ENCODE measurements around the gene MECP2.

The MECP2 gene

GRCh38 chrX:154135458-154136229 lies 38.1 kb upstream of the MECP2 start:
- Histone ChIP-seq H3K27ac (replicated peaks) (no peak overlapping the region), H3K27me3 (ENCODE audit: insufficient read depth, poor library complexity, severe bottlenecking) (peaks cover 3% of the 10 kb centered on the region), H3K4me3 (replicated peaks; ENCODE audit: insufficient read depth, low read length) (no peak overlapping the region)
- DNase-seq (ENCODE audit: low read depth in 1 of 2, low spot score in 1 of 2) = no peak
- TF ChIP-seq SPI1 (IDR thresholded peaks at IDR 0.05; ENCODE audit: borderline replicate concordance, low read depth) (no peak), CTCF (IDR thresholded peaks at IDR 0.05; ENCODE audit: insufficient read depth, low read length) (no peak), POLR2AphosphoS5 (IDR thresholded peaks at IDR 0.05; ENCODE audit: low read depth) (no peak), REST (IDR thresholded peaks at IDR 0.05; ENCODE audit: insufficient replicate concordance, low read depth) (no peak), GABPA (IDR thresholded peaks at IDR 0.05; ENCODE audit: low read depth) (no peak)

- no peak overlapping the region for H3K4me3 ChIP-seq (replicated peaks; ENCODE audit: insufficient read depth, low read length)
- peaks cover 3% of the 10 kb centered on the region for H3K27me3 ChIP-seq (ENCODE audit: insufficient read depth, poor library complexity, severe bottlenecking)
- TF ChIP-seq SPI1 (IDR thresholded peaks at IDR 0.05; ENCODE audit: borderline replicate concordance, low read depth) (no peak), REST (IDR thresholded peaks at IDR 0.05; ENCODE audit: insufficient replicate concordance, low read depth) (no peak), GABPA (IDR thresholded peaks at IDR 0.05; ENCODE audit: low read depth) (no peak), POLR2AphosphoS5 (IDR thresholded peaks at IDR 0.05; ENCODE audit: low read depth) (no peak), CTCF (IDR thresholded peaks at IDR 0.05; ENCODE audit: insufficient read depth, low read length) (no peak)
- DNase-seq (ENCODE audit: low read depth in 1 of 2, low spot score in 1 of 2) = no peak
- no peak overlapping the region for H3K27ac ChIP-seq (replicated peaks)
These were observed 34.8 kb upstream of the MECP2 start for GRCh38 chrX:154132366-154132765.

DNA sequence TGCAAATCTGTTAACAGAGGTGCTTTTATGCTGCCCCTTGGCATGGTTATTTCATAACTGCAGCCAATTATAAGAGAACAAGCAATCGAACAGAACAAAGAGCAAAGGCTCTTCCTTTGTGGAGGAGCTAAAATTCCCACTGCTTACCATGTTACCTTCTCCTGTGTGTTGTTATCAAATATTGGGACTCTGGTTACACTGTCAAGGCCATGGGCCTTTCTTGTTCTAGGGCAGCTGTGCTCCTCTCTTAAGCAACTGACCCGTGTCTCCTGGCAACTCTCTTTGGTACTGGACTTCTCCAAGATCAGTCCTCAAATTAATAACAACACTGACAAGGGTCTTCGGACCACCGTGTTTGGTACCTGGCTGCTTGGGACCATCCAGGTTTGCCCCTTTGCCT lies 34.4 kb upstream of the MECP2 start:
- peaks cover 3% of the 10 kb centered on the region for H3K27me3 ChIP-seq (ENCODE audit: insufficient read depth, poor library complexity, severe bottlenecking)
- DNase-seq (ENCODE audit: low read depth in 1 of 2, low spot score in 1 of 2) = no peak
- TF ChIP-seq POLR2AphosphoS5 (IDR thresholded peaks at IDR 0.05; ENCODE audit: low read depth) = no peak

DNA sequence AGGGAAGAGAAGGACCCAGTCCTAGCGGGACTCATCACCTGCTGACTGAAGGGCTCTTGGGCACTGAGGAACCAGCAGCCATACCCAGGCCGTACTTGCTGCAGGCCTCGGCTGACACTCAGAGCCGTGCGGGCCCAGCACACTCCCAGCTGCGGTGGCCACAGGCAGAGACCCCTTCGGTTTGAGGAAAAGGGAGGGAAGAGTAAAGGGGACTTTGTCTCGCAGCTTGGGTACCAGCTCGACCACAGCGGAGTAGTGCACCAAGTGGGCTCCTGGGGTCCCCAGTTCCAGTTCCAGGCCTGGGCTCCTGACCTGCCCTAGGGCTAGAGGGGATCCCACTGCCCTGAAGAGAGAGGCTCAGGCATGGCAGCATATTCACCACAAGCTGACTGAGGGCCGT lies 28.6 kb upstream of the MECP2 start:
- no peaks in the 10 kb centered on the region for H3K27me3 ChIP-seq (ENCODE audit: insufficient read depth, poor library complexity, severe bottlenecking)
- no peak overlapping the region for H3K4me3 ChIP-seq (replicated peaks; ENCODE audit: insufficient read depth, low read length)
- no peak overlapping the region for H3K27ac ChIP-seq (replicated peaks)
- no peak for DNase-seq (ENCODE audit: low read depth in 1 of 2, low spot score in 1 of 2)
- TF ChIP-seq CTCF (IDR thresholded peaks at IDR 0.05; ENCODE audit: insufficient read depth, low read length) (no peak), REST (IDR thresholded peaks at IDR 0.05; ENCODE audit: insufficient replicate concordance, low read depth) (no peak), GABPA (IDR thresholded peaks at IDR 0.05; ENCODE audit: low read depth) (no peak), POLR2AphosphoS5 (IDR thresholded peaks at IDR 0.05; ENCODE audit: low read depth) (no peak), SPI1 (IDR thresholded peaks at IDR 0.05; ENCODE audit: borderline replicate concordance, low read depth) (no peak)

More for the DNA sequence above, 34.4 kb upstream of the MECP2 start:
- H3K4me3 ChIP-seq (replicated peaks; ENCODE audit: insufficient read depth, low read length) = no peak overlapping the region
- no peak overlapping the region for H3K27ac ChIP-seq (replicated peaks)
